Measurements from ENCODE around the gene PRDX6. TPM values are rescaled to one million over a fixed set of nuclear protein-coding genes. Genes with fewer than 3 reads are reported as not detected.

PRDX6 gene
- total RNA-seq, 1 experiment from 2014 or later = 502 TPM

GRCh38 chr1:173476197-173476664 lies 904 bp upstream of the PRDX6 start:
- TSS peak; percentile 43 for BruUV-seq (replicated peaks)
- Mint-ChIP-seq H3K36me3 (ENCODE audit: insufficient read depth, unreplicated experiment) (peaks cover 20% of the 10 kb centered on the region), H3K9me3 (ENCODE audit: unreplicated experiment) (no peaks in the 10 kb centered on the region), H3K4me1 (ENCODE audit: insufficient read depth, unreplicated experiment) (peaks cover 57% of the 10 kb centered on the region), H3K4me3 (ENCODE audit: unreplicated experiment) (peak overlapping the region; percentile 97), H3K27ac (ENCODE audit: low read depth, unreplicated experiment) (peak overlapping the region; percentile 99), H3K27me3 (ENCODE audit: insufficient read depth, unreplicated experiment) (no peaks in the 10 kb centered on the region)
- intact Hi-C loops (cut with micrococcal nuclease) = loop anchor here (2.0 kb wide), 1 partner anchor 731 kb away; no protein-coding TSS in a partner anchor
- no peak for DNase-seq (ENCODE audit: unreplicated experiment)
- CTCF ChIA-PET = interaction anchor here (0.5 to 7.4 kb wide), 14 partner anchors 9 to 1077 kb away, joined by 3 to 73 read pairs (median 5); partner anchors contain the start of genes CENPL, DARS2 and KLHL20
- POLR2A ChIA-PET = interaction anchor here (0.5 to 5.1 kb wide), 34 partner anchors 10 to 734 kb away, joined by 3 to 181 read pairs (median 10); partner anchors contain the start of genes CENPL, DARS2, GAS5 and KLHL20
- TF ChIP-seq CTCF (IDR thresholded peaks at IDR 0.05; ENCODE audit: unreplicated experiment) = no peak

DNA sequence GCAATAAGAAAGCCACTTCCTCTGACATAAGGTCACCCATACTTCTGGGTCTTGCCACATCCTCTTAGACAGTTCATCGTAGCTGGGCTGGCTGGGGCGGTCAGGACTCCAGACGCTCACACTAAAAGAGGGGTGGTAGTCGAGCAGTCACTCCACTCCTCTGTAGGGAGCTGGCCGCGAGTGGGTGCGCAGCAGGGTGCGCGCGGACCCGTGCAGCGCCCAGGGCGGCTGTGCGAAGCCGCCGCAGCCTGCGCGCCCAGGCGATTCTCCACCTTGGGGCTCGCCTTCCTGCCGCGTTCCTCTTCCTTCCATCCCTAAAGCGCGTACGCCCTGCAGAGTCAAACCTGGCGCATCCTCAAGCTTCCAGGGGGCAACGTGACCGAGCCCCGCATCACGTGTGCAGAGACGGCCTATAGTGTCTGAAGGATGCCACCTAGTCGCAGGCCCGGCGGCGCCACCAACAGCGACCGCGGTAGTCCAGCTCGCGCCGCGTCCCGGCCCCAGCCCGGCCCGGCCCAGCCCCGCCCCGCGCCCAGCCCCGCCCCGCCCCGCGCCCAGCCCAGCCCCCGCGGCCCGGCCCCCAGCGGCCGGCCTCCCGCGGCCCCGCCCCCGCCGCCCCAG lies 360 bp upstream of the PRDX6 start:
- BruUV-seq (replicated peaks) = no TSS peak
- POLR2A ChIA-PET = interaction anchor here (0.5 to 5.1 kb wide), 43 partner anchors 10 to 1734 kb away, joined by 3 to 181 read pairs (median 6); partner anchors contain the start of genes CENPL, DARS2, GAS5 and KLHL20
- Mint-ChIP-seq H3K27ac (ENCODE audit: low read depth, unreplicated experiment) (peak overlapping the region; percentile 99), H3K4me3 (ENCODE audit: unreplicated experiment) (peak overlapping the region; percentile 97), H3K27me3 (ENCODE audit: insufficient read depth, unreplicated experiment) (no peaks in the 10 kb centered on the region), H3K36me3 (ENCODE audit: insufficient read depth, unreplicated experiment) (peaks cover 26% of the 10 kb centered on the region), H3K4me1 (ENCODE audit: insufficient read depth, unreplicated experiment) (peaks cover 62% of the 10 kb centered on the region), H3K9me3 (ENCODE audit: unreplicated experiment) (no peaks in the 10 kb centered on the region)
- no peak for TF ChIP-seq CTCF (IDR thresholded peaks at IDR 0.05; ENCODE audit: unreplicated experiment)
- intact Hi-C loops (cut with micrococcal nuclease) = loop anchor here (1.0 to 2.0 kb wide), 2 partner anchors 238 to 732 kb away; partner anchors contain the start of gene KLHL20
- DNase-seq (ENCODE audit: unreplicated experiment) = peak; percentile 95
- CTCF ChIA-PET = interaction anchor here (0.5 to 7.4 kb wide), 14 partner anchors 10 to 732 kb away, joined by 3 to 73 read pairs (median 6); partner anchors contain the start of genes CENPL, DARS2 and KLHL20

- BruUV-seq (replicated peaks) = TSS peak; percentile 40
- peak; percentile 96 for DNase-seq (ENCODE audit: unreplicated experiment)
- H3K27ac Mint-ChIP-seq (ENCODE audit: low read depth, unreplicated experiment) = peak overlapping the region; percentile 99
- peak overlapping the region; percentile 97 for H3K4me3 Mint-ChIP-seq (ENCODE audit: unreplicated experiment)
- ChIA-PET CTCF (interaction anchor here (0.5 to 7.4 kb wide), 21 partner anchors 10 to 737 kb away, joined by 3 to 73 read pairs (median 4); partner anchors contain the start of genes CENPL, DARS2 and KLHL20), POLR2A (interaction anchor here (0.7 to 5.1 kb wide), 53 partner anchors 12 to 946 kb away, joined by 3 to 181 read pairs (median 5); partner anchors contain the start of genes CENPL, DARS2, GAS5 and KLHL20)
- no peaks in the 10 kb centered on the region for H3K27me3 Mint-ChIP-seq (ENCODE audit: insufficient read depth, unreplicated experiment)
- intact Hi-C loops (cut with micrococcal nuclease) = loop anchor here (1.0 to 2.0 kb wide), 3 partner anchors 29 to 346 kb away; partner anchors contain the start of genes CENPL and DARS2
- H3K4me1 Mint-ChIP-seq (ENCODE audit: insufficient read depth, unreplicated experiment) = peaks cover 67% of the 10 kb centered on the region
- H3K9me3 Mint-ChIP-seq (ENCODE audit: unreplicated experiment) = no peaks in the 10 kb centered on the region
- no peak for TF ChIP-seq CTCF (IDR thresholded peaks at IDR 0.05; ENCODE audit: unreplicated experiment)
- peaks cover 40% of the 10 kb centered on the region for H3K36me3 Mint-ChIP-seq (ENCODE audit: insufficient read depth, unreplicated experiment)
Observed at GRCh38 chr1:173478094-173478674, 1.0 kb downstream of the PRDX6 start.
